ENCODE results near the gene STK38.
A peak's percentile ranks its signal among the peaks of the same experiment; 100 is the strongest.

The STK38 gene

GRCh38 chr6:36563928-36564284 is 16.6 kb upstream of the STK38 start:
- no peak for DNase-seq (ENCODE audit: low read depth)

GRCh38 chr6:36563237-36563927 is 16.1 kb upstream of the STK38 start:
- no peak for DNase-seq (ENCODE audit: low read depth)

- DNase-seq (ENCODE audit: low read depth), result no peak
Measured at GRCh38 chr6:36560822-36561221, 13.5 kb upstream of the STK38 start.

- DNase-seq (ENCODE audit: low read depth), result no peak
Measured at GRCh38 chr6:36559011-36559793, 11.9 kb upstream of the STK38 start.

- DNase-seq (ENCODE audit: low read depth), result no peak
Measured at GRCh38 chr6:36556281-36556680, 9.0 kb upstream of the STK38 start.

GRCh38 chr6:36555750-36556252 is 8.5 kb upstream of the STK38 start:
- DNase-seq (ENCODE audit: low read depth), result no peak

GRCh38 chr6:36550473-36551000 is 3.3 kb upstream of the STK38 start:
- no peak for DNase-seq (ENCODE audit: low read depth)

- DNase-seq (ENCODE audit: low read depth), result no peak
Measured at GRCh38 chr6:36548401-36548743, 1.1 kb upstream of the STK38 start.

GRCh38 chr6:36547646-36548400 is 544 bp upstream of the STK38 start:
- DNase-seq (ENCODE audit: low read depth), result no peak

GRCh38 chr6:36546308-36546919 is 865 bp downstream of the STK38 start:
- peak; percentile 51 for DNase-seq (ENCODE audit: low read depth)

- DNase-seq (ENCODE audit: low read depth), result no peak
Measured at GRCh38 chr6:36545767-36546307, 1.4 kb downstream of the STK38 start.

GRCh38 chr6:36544228-36544627 is 3.1 kb downstream of the STK38 start:
- DNase-seq (ENCODE audit: low read depth), result peak; percentile 46

- no peak for DNase-seq (ENCODE audit: low read depth)
Measured at GRCh38 chr6:36542041-36542440, 5.2 kb downstream of the STK38 start.

- no peak for DNase-seq (ENCODE audit: low read depth)
Measured at GRCh38 chr6:36539814-36540568, 7.3 kb downstream of the STK38 start.

- DNase-seq (ENCODE audit: low read depth), result no peak
Measured at GRCh38 chr6:36536873-36537547, 10.3 kb downstream of the STK38 start.

GRCh38 chr6:36533321-36533720 is 14.0 kb downstream of the STK38 start:
- DNase-seq (ENCODE audit: low read depth), result peak; percentile 62

GRCh38 chr6:36526066-36526465 is 21.2 kb downstream of the STK38 start:
- no peak for DNase-seq (ENCODE audit: low read depth)

- DNase-seq (ENCODE audit: low read depth), result no peak
Measured at GRCh38 chr6:36525346-36525745, 21.9 kb downstream of the STK38 start.

GRCh38 chr6:36524871-36525270 is 22.4 kb downstream of the STK38 start:
- no peak for DNase-seq (ENCODE audit: low read depth)

GRCh38 chr6:36523936-36524499 is 23.3 kb downstream of the STK38 start:
- DNase-seq (ENCODE audit: low read depth), result peak; percentile 39
